Upper lobe of right lung (tissue), 1 donor: ENCODE measurements around the gene CLDN1. TPM values are rescaled to one million over a fixed set of nuclear protein-coding genes. Genes with fewer than 3 reads are reported as not detected.

Source experiments
- ATAC-seq: fragments of 200-7000 bp; cut with Tn5 transposase; one replicate; pipeline ENCODE4 v1.9.1; 2020; ENCODE audit warnings: mild to moderate bottlenecking, moderate library complexity
- DNase-seq: peaks from one replicate; pipeline ENCODE4 v3.0.0-alpha.2; 2020
- H3K27ac ChIP-seq: fragments of 200-600 bp; one replicate; pipeline ENCODE4 v1.8.0; 2022
- H3K27me3 ChIP-seq: fragments of 200-600 bp; one replicate; pipeline ENCODE4 v1.8.0; 2022; ENCODE audit warnings: mild to moderate bottlenecking
- H3K36me3 ChIP-seq: fragments of 200-600 bp; one replicate; pipeline ENCODE4 v1.8.0; 2022
- H3K4me1 ChIP-seq: fragments of 200-600 bp; one replicate; pipeline ENCODE4 v1.8.0; 2022
- H3K4me3 ChIP-seq: fragments of 200-600 bp; one replicate; pipeline ENCODE4 v1.8.0; 2022; ENCODE audit warnings: mild to moderate bottlenecking
- H3K9me3 ChIP-seq: fragments of 200-600 bp; one replicate; pipeline ENCODE4 v1.8.0; 2022
- intact Hi-C: fragments of 100-400 bp; cut with DNase I; formaldehyde crosslinking; loops from one replicate; pipeline ENCODE4 v1.11.0; 2022
- total RNA-seq: library from RNA; stranded (reverse); fragmentation: NEBNext Ultra II Directional; extraction: Animal tissue kit (Norgen Biotek cat#: 25700); gene quantifications from one replicate; pipeline ENCODE4 v1.2.1, GENCODE V29; 2021
- TF ChIP-seq, protein P1 (sequence below): fragments of 200-600 bp; IDR thresholded peaks from one replicate; pipeline ENCODE4 v1.8.0; 2022; ENCODE audit warnings: antibody characterized with exemption
- donor health status: DM: no; HTN: yes; CAD: no; lungs with severe emphysema.

CLDN1 gene
- total RNA-seq, 1 donor from 2014 or later, result 14.6 TPM

DNA sequence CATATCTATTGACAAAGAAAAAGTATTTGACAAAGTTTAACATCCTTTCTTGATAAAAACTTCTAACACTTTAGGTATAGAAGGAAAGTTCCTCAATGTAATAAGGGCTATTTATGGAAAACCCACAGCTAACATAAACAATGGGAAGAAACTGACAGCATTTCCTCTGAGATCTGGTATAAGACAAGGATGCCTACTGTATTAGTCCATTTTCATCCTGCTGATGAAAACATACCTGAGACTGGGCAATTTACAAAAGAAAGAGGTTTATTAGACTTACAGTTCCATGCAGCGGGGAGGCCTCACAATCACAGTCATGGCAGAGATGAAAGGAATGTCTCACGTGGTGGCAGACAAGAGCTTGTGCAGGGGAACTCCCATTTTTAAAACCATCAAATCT lies 17.8 kb upstream of the CLDN1 start:
- ATAC-seq (no peak), DNase-seq (no peak)
- H3K9me3 ChIP-seq, result no peaks in the 10 kb centered on the region
- no peak overlapping the region for H3K4me3 ChIP-seq
- intact Hi-C loops, result no loop called here
- no peaks in the 10 kb centered on the region for H3K36me3 ChIP-seq
- TF ChIP-seq, protein P1, sequence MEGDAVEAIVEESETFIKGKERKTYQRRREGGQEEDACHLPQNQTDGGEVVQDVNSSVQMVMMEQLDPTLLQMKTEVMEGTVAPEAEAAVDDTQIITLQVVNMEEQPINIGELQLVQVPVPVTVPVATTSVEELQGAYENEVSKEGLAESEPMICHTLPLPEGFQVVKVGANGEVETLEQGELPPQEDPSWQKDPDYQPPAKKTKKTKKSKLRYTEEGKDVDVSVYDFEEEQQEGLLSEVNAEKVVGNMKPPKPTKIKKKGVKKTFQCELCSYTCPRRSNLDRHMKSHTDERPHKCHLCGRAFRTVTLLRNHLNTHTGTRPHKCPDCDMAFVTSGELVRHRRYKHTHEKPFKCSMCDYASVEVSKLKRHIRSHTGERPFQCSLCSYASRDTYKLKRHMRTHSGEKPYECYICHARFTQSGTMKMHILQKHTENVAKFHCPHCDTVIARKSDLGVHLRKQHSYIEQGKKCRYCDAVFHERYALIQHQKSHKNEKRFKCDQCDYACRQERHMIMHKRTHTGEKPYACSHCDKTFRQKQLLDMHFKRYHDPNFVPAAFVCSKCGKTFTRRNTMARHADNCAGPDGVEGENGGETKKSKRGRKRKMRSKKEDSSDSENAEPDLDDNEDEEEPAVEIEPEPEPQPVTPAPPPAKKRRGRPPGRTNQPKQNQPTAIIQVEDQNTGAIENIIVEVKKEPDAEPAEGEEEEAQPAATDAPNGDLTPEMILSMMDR, result no peak
- no peak overlapping the region for H3K27ac ChIP-seq
- peaks cover 12% of the 10 kb centered on the region for H3K4me1 ChIP-seq
- H3K27me3 ChIP-seq, result no peaks in the 10 kb centered on the region

DNA sequence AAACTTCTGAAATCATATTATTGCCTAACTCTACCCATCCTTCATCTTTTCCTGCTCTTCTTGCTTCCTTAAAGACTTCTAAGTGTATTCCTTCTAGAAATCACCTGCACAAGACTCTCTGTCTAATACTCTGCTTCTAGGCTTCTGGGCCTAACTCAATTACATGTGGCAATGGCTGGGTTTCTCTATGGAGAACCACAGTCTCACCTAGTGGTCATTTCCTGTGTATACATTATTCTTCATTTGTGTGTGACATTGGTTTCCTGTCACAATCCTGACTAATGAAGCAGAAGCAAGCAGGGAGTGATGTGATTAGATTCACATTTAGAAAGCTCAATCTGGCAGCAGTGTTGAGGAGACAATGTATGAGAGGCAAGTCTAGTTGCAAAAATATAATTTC lies 16.9 kb upstream of the CLDN1 start:
- TF ChIP-seq, protein P1, result no peak
- Histone ChIP-seq H3K4me1 (peaks cover 7% of the 10 kb centered on the region), H3K4me3 (no peak overlapping the region), H3K27ac (no peak overlapping the region), H3K36me3 (no peaks in the 10 kb centered on the region), H3K9me3 (no peaks in the 10 kb centered on the region), H3K27me3 (no peaks in the 10 kb centered on the region)
- DNase-seq, result no peak
- intact Hi-C loops, result no loop called here
- peak; percentile 47 for ATAC-seq

DNA sequence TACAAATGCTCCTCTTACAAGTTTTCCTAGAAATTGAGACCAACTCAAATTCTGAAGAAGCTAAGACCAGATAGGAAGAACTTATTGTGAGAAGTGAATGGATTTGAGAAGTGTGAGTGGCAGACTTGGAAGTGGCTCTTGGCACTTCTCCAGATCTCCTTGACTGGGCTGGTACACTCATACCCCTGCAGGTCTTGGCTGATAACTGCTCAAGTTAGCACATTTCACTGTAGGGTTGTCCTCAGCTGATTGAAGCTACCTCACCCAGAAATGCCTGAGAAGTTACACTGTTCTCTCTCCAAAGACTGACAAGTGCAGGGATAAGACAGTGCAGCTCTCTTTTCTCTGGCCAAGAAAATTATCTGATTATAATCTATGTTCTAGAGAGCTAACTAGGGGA lies 16.5 kb upstream of the CLDN1 start:
- Histone ChIP-seq H3K36me3 (no peaks in the 10 kb centered on the region), H3K27ac (no peak overlapping the region), H3K9me3 (no peaks in the 10 kb centered on the region), H3K27me3 (no peaks in the 10 kb centered on the region), H3K4me3 (no peak overlapping the region), H3K4me1 (peaks cover 7% of the 10 kb centered on the region)
- TF ChIP-seq, protein P1, result no peak
- ATAC-seq (peak; percentile 80), DNase-seq (no peak)
- intact Hi-C loops, result no loop called here

DNA sequence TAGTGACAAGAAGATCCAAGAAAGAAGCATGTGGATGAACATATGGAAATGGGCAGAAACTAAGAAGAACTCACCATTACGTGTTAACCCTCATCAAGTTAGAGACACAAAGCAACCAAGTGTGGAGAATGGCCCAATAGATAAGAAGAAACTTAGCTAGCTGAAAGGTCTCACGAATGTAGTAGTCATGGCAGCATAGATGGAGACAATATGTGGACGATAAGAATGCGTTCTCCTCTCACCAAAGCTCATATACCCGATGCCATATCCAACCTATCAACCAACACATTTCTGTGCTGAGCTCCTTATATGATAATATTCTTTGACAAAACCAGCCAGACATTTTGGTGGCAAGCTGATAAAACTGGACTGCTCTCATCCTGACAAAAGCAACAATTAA lies 15.1 kb upstream of the CLDN1 start:
- intact Hi-C loops, result no loop called here
- Histone ChIP-seq H3K4me3 (no peak overlapping the region), H3K9me3 (no peaks in the 10 kb centered on the region), H3K27ac (no peak overlapping the region), H3K36me3 (no peaks in the 10 kb centered on the region), H3K27me3 (no peaks in the 10 kb centered on the region), H3K4me1 (peaks cover 7% of the 10 kb centered on the region)
- DNase-seq (no peak), ATAC-seq (no peak)
- TF ChIP-seq, protein P1, result no peak

DNA sequence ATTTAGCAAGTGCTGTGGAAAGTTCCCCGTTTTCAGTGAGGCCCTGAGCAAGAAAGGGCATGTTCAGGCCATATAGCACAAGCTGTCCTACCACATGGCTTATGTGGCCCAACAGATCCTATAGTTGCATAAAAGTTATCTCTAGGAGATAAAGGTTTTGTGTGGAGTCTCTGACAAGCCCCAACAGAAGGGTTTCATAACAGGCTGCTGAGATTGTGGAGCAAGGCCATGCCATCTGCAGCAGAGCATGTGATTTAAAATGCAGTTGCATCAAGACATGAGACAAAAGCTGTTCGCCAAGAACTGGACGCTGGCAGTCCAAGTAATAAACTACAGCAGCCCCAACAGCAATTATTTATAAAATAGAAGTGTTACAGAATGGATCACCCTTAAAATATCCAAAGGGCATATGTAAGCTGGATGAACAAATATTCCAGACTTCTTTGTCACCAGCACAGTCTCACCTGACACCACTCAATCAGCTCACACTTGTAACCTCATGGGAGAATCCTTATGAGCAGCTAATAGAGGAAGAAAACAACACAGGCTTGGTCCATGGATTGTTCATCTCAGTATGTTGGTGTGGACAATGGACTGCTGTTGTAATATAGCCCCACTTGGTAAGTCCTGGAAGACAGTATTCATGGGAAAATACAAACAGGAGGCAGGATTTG lies 14.4 kb upstream of the CLDN1 start:
- Histone ChIP-seq H3K9me3 (no peaks in the 10 kb centered on the region), H3K27ac (no peak overlapping the region), H3K4me3 (no peak overlapping the region), H3K4me1 (peaks cover 7% of the 10 kb centered on the region), H3K27me3 (no peaks in the 10 kb centered on the region), H3K36me3 (no peaks in the 10 kb centered on the region)
- TF ChIP-seq, protein P1, result no peak
- intact Hi-C loops, result no loop called here
- ATAC-seq (peak; percentile 27), DNase-seq (no peak)

DNA sequence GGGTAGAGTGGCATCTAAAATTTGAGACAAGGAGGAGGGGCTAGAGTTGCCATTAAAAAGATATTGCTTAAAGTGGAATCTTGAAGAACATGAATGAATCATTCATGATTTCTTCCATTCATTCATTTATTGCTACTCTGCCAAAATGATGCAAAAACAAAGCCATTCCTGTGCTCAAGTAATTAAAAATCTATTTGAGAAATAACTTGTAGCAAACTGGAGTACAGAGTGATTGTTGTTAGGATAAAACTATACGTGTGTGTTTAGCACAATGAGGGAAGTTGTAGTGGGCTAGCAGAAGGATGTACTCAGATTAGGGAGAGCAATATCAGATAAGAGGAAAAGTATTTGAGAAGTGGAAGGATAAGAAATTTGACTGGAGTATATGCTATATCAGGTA lies 11.7 kb upstream of the CLDN1 start:
- intact Hi-C loops, result no loop called here
- Histone ChIP-seq H3K36me3 (no peaks in the 10 kb centered on the region), H3K27me3 (no peaks in the 10 kb centered on the region), H3K27ac (no peak overlapping the region), H3K4me3 (no peak overlapping the region), H3K9me3 (no peaks in the 10 kb centered on the region), H3K4me1 (peaks cover 6% of the 10 kb centered on the region)
- ATAC-seq (no peak), DNase-seq (no peak)
- TF ChIP-seq, protein P1, result no peak
